Inflammatory macrophage treated with lipopolysaccharide for 1 hour (primary cell): ENCODE results near the gene OIT3.
"Not testable (repeated sequence)": the region's sequence is repeated elsewhere in the genome, so short reads cannot be mapped to it uniquely, and the experiment has no call there.

Experiments
- DNase-seq, 2 donors: peaks; one replicate each; pipeline ENCODE4 v3.0.0-alpha.2; 2020 to 2022

Gene OIT3

DNA sequence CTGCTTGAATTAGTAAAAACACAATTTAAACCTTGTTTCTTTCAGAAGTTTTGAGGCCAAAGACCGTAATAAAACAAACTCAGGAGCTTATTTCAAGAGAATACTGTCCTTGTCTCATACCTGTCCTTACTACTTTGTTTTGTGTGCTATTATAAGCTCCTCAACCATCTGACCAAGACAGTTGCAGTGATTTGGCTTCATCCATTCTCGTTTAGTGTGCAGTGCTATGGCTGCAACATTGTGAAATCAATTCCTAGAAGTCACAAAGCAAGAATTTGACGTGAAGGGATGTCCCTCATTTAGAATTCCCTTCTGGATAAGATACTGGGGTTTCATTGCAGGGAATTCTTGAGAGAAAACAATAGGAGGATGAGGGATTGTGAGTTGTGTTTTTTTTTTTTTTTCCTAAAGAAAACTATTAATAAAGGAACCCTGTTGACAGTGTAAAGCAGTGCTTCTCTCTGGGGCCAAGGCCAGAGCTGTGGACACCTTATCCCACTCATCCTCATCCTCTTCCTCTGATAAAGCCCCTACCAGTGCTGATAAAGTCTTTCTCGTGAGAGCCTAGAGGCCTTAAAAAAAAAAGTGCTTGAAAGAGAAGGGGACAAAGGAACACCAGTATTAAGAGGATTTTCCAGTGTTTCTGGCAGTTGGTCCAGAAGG is at the start of gene OIT3:
TSS of gene OIT3 (plus strand) at position 604 of the 663 bp plus-strand sequence. CDS start 60 bp downstream, outside the sequence.
- no peak for DNase-seq

DNA sequence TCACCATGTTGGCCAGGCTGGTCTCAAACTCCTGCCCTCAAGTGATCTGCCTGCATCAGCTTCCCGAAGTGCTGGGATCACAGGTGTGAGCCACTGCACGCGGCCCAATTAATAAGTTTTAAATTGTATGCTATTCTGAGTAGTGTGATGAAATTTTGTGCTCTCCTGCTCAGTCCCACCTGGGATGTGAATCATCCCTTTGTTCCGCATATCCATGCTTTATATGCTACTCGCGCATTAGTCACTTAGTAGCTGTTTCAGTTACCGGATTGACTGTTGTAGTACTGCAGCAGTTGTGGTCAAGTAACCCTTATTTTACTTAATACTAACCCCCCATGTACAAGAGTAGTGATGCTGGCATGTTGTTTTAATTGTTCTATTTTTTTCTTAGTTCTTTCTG is 47.3 kb upstream of the OIT3 start:
- no peak for DNase-seq

DNA sequence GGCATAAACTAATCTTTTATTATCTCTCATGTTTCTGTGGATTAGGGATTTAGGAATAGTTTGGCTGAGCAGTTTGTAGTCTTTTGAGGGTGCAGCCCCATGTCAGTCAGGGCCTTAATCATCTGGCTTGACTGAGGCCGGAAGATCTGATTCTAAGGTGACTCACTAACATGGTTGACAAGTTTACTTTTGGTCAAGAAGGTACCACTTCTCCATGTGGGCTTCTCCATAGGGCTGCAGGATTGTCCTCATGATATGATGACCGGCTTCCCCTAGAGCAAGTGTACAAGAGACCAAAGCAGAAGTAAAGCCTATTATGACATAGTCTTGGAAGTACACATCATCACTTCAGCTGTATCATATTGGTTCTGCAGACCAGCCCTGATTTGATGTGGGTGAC is 45.9 kb upstream of the OIT3 start:
- peak; percentile 75 to 96 for DNase-seq

DNA sequence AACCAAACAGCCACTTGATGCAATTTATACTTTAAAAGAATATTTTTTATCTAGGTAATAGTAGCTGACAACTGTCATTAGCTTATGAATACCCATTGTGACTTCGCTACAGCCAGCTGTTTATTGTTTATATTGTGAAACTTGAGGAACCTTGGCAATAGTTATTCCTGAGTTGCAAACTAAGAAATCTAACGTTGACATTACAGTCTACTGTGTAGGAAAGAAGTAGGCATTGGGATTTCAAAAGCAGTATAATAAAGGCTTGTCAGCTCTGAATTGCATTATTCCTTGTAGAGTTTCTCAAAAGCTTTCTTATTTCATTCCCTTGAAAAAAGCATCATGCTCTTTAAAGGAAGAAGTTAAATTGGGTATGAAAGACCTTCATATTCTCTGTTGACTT is 42.7 kb upstream of the OIT3 start:
- DNase-seq, result peak; percentile 53 to 90

DNA sequence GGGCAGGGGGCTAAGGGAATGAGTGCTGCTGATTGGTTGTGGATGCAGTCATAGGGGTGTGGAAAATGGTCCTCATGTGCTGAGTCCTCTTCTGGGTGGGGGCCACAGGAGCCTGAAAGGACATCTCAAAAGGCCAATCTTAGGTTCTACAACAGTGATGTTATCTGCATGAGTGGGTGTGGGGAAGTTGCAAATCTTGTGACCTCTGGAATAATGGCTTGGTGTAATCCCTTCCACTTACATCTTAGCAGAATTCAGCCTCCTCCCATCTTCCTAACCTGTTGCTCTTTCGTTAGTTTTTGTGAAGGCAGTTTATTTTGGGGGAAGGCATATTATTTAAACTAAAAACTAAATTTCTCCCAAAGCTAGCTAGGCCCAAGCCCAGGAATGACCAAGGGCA is 42.0 kb upstream of the OIT3 start:
- DNase-seq, result peak; percentile 48 to 85

DNA sequence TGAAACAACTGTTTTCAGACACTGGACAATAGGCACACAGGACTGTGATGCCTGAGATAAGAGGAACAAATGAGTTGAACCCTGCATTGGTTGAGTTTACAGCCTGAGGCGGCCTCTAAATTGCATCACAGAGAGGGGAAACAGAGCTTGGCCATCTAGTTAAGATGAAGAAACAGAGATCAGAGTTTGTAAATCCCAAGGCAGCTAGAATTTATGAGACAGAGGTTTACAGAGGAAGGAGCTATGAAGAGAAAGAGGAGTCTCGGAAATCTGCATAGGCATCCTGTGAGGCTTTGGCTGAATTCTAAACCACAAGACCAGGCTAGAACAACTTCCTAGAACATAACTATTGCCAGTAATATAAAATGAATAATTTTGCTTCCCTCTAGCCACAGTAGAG is 41.0 kb upstream of the OIT3 start:
- peak; percentile 57 to 79 for DNase-seq

DNA sequence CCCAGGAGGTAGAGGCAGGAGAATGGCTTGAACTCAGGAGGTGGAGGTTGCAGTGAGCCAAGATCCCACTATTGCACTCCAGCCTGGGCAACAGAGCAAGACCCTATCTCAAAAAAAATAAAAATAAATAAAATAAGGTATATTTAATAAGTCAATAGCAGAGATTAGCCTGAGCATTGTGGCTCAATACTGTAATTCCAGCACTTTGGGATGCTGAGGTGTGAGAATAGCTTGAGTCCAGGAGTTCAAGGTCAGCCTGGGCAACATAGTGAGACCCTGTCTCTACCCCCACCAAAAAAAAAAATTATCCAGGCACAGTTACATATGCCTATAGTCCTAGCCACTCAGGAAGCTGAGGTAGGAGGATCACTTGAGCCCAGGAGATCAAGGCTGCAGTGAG is 38.4 kb upstream of the OIT3 start:
- DNase-seq, result no peak

DNA sequence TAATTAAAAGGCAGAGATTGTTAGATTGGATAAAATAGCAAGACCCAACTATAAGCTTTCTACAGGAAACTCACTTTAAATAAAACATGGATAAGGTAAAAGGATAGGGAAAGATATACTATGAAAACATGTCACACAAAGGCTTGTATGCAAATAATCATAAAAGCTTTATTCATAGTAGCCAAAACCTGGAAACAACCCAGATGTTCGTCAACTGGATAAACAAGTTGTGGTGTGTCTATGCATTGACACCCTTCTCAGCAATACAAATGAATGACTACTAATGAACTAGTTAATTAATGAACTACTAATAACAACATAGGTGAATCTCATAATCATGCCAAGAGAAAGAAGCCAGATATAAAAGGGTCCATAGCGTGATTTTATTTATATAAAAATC is 37.7 kb upstream of the OIT3 start:
- no peak for DNase-seq

DNA sequence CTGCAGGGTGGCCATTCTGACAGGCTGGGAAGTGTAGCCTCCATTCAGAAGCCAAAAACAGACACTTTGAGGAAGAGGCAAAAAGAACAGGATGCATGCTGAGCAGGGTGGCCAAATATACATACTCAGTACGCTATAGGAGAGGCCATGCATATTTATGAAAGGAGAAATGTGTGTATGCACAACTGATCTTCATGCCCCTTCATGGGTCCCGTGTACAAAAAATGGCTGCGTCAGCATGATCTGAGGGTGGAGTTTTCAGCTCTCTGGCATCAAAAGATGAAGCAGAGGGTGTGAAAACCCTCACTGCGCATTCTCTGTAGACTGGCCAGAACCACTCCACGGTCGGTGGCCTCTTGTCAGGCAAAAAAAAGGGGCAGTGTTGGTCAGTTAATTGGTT is 35.5 kb upstream of the OIT3 start:
- DNase-seq, result no peak

DNA sequence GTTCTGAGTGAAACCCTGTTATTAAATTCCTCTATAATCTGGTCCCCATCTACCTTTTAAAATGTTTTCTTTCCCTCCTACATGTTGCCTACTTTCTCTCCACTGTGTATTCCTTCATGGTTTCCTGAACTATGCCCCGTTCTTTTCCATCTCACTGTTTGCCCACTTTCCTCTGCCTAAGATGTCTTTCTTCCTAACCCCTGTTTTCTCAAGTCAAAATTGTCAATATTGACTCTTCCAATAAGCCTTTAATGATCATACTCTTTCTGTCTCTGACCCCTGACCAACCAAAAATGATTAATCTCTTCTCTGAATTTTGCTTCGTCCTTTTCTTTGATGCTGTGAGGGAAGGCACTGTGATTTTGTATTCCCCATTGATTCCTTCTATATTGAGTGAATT is 30.6 kb upstream of the OIT3 start:
- DNase-seq, result no peak

DNA sequence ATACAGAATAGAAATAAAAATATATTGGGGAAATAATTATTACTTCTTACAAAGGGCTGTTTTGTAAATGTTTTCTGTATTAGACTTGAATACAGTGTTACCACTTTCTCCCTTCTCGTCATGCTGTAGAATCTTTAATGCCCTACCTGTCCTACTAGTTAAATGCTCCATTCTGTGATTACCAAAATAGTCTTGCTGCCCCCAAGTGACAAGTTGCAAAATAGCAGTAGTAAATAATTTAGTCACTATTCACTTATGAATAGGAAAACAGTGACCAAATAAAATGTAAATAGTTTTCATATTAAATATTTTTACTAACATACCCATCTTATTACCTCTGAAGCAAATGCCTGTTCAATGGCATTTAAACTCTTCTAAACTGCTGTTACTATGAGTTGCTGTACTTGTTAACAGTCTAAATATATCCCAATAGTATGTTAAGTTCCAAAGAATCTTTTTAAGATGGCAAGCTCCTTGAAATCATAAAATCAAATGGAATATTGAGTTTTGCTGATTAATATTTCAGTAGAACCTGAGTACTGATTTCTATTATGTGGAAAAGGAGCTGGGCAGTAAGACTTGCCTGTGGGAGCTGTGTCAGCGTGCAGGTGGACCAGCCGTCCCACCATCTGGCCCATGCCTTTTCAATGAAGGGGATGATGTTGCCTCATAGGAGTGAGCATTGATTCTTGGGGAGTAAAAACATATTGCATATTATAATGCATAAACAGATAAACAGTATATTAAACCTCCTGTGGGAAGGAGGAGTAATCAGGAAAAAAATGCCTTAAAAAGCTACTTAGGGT is 18.1 kb upstream of the OIT3 start:
- peak in 1 of 2 donors; percentile 30 for DNase-seq

DNA sequence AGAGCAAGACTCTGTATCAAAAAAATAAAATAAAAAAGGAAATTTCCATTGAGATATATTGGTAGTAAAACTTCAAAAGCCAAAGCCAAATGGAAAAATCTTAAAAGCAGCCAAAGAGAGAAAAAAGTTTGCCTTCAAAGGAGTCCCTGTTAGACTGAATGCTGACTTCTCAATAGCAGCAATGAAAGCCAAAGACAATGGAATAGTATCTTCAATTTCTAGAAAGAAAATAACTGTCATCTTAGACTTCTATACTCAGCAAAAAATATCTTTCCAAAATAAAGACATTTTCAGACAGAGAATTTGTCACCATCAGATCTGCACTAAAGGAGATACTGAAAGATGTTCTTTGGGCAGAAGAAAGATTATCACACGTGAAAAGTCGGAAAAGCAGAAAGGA is 14.3 kb upstream of the OIT3 start:
- no peak for DNase-seq

DNA sequence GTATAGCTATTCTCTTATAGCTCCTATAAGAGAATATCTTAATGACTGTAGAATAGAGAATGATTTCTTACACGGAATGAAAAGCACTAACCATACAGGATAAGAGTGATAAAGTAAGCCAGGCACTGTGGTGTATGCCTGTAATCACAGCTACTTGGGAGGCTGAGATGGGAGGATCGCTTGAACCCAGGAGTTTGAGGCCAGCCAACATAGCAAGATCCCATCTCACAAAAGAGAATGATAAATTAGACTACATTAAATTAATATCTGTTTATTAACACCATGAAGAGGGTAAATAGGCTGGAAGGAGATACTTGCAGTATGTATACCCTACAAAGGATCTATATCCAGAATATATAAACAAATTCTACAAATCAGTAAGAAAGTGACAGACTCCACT is 12.2 kb upstream of the OIT3 start:
- DNase-seq, result no peak

DNA sequence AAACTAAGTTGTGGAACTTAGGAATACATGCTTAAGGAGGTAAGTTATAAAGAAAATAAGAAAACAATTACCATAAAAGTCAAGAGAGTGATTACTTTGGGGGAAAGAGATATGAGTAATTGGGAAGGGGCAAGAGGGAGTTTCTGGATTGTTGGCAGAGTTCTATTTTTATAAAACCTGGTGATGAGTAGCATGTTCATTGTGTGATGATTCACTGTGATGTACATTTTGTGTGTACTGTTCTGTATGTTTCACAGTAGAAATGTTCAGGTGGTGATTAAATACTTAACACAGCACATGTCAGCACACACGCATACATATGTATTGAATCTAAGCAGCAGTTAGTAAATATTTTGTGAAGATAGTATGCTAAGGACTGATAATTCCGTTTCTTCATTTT is 9.7 kb upstream of the OIT3 start:
- no peak for DNase-seq

DNA sequence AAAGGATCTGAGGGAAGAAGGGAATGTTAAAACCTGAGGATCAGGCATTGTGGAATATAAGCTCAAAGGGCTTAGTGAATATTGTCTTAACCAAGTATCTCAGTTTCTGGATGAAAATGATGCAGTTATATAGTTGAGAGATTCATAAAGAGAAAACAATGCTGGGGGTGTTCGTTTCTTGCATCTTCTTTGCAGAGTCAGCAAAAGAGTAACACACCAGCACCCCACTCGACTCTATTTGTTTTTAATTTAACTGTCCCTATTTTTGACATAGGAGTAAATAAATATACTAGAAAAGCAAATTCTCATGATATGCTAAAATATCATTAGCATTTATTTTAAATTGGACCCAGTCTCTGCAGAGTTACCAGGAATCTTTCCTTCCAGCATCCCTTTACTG is 7.6 kb upstream of the OIT3 start:
- no peak for DNase-seq

DNA sequence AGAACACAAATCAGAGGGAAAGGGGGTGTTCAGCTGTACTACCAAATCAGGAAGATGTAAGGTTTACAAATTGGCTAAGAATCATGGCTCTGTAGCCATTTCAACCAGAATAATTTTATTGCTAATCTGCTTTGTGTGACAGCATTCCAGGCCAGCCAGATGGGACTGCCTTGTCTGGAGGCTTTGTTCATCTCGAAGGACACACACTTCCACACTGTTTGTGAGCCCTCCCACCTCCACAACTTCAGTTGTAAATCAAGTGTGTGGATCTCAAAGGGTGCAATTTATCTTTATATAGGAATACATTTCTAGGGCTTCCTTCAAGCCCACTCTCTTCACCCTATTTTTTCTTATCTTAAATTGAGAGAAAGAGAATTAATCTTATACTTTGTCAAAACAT is 6.9 kb upstream of the OIT3 start:
- DNase-seq, result no peak

DNA sequence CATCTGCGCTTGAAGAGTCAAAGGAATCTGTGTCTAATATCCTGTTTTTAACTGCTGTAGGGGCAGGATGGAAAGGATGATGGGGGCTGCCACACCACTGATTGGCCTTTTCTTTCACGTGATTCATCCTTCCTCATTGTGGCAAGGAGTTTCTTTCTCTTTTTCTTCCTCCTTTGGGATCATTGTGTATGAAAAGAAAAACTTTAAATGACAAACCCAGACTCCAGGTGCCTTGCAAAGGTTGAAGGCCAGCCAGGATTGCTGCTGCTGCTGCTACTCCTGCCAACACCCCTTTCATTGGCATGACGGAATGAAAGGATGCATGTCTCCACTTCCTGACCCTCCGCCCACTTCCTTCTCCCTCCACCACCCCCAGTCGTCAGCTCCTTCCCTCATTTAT is 6.5 kb upstream of the OIT3 start:
- DNase-seq, result peak; percentile 8 to 15

DNA sequence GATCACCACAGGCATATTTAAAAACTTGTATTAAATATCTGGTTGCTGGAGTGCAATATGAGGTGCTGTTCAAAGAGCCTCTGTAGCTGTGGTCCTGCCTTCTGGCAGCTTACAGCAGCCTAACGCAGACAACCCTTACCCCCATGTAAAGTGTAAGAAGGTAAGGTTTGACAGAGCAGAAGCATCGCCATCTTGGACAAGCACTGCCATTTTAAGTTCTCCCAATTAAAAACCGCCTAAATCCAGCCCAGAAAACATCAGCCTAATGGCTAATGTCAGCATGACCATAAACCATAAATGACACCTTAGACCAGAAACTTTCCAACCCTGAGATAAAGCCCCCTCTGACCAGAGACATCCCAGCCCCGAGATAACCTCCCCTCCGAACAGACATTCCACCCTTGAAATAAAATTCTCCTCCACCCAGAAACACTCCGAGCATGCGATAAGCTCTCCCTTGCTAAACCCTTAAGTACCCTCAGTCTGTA is 5.3 kb upstream of the OIT3 start:
- DNase-seq, result no peak

DNA sequence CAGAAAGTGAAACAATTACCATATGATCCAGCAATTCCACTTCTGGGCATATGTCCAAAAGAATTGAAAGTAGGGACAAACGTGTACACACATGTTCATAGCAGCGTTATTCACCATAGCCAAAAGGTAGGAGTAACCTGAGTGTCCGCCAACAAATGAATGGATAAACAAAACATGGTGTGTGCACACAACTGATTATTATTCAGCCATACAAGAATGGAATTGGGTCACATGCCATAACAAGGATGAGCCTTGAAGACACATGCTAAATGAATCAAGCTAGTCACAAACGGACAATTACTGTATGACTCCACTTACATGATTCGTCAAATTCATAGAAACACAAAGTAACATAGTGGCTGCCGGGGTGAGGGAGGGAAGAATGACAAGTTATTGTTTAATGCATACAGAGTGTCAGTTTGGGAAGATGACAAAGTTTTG is 4.1 kb upstream of the OIT3 start:
- DNase-seq, result no peak

DNA sequence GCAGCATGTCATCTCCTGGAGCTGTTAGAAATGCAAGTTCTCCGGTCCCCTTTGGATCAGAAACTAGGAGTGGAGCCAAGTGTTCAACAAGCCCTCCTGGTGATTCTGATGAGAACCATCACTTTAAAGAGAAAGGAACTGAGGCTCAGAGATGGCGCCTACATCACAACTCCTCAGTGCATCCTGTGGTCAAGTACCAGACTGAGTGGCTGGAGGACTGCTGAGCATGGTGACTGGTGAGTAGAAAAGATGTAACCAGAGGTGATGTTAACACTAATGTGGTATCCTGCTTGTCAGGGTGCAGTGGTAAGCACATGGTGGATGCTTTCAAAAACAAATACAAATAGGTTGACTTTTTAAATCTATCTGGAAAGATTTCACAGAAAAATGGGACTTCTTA is 3.5 kb upstream of the OIT3 start:
- no peak for DNase-seq

DNA sequence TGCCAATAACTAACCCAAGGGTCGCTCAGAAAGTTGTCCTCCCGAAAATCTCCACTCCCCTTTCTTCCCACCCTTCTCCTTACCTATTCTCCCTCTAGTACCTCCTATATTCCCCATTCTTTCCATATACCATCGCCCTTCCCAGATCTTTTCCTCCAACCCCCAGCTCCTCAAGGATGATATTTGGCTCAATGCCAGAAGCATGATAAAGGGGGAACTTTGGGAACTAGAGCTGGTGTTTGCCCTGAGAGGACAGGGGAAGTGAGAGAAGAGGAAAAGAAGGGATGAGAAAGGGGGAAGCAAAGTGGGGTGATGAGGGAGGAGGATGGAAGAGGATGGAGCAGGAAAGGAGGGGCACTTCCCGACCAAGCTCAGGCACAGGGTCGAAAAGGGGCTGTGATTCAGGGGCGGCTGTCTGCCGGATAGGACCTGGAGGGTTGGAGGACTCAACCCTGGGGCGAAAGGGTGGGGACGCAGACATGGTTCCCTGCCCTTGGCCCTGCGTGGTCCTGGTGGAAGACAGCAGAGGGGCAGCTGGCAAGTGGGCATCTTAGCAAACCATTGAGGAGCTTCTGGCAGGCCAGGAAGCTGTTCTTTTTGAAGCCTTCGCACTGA is 1.8 kb downstream of the OIT3 start:
- DNase-seq, result no peak

DNA sequence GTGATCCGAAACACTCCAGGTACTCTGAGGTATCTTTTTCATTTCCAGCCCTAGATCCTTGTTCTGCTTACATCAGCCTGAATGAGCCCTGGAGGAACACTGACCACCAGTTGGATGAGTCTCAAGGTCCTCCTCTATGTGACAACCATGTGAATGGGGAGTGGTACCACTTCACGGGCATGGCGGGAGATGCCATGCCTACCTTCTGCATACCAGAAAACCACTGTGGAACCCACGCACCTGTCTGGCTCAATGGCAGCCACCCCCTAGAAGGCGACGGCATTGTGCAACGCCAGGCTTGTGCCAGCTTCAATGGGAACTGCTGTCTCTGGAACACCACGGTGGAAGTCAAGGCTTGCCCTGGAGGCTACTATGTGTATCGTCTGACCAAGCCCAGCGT is 5.1 kb downstream of the OIT3 start:
- DNase-seq, result no peak

DNA sequence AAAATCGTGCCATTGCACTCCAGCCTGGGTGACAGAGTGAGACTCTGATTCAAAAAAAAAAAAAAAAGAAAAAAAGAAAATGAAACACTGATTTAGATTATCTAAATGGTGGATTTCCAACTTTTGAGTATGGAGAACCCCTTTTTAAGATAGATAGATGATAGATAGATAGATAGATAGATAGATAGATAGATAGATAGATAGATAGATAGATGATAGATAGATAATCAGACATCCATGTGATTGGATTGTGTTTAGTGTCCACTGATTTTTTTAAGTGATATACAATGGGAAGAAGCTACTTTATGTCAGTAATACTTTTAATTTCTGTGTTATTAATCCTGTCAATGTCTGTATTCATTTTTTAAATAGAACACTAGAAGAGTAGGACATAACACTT is 6.0 kb downstream of the OIT3 start:
- no peak for DNase-seq

DNA sequence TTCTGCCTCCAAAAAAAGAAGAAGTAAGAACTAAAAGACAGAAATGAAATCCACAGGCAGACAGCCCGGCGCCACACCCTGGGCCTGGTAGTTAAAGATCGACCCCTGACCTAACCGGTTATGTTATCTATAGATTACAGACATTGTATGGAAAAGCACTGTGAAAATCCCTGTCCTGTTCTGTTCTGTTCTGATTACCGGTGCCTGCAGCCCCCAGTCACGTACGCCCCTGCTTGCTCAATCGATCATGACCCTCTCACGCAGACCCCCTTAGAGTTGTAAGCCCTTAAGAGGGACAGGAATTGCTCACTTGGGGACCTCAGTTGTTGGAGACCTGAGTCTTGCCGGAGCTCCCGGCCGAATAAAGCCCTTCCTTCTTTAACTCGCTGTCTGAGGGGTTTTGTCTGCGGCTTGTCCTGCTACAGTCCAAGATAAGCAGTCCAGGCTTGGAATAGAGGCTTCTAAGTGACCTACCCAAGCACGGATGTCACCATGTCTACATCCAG is 10.5 kb downstream of the OIT3 start:
- DNase-seq, result not testable (repeated sequence)
